Kidney glomerular epithelial cell (primary cell): ENCODE measurements around the gene VPS51.
A peak's percentile ranks its signal among the peaks of the same experiment; 100 is the strongest.
"Not testable (repeated sequence)": the region's sequence is repeated elsewhere in the genome, so short reads cannot be mapped to it uniquely, and the experiment has no call there.

Experiments
- DNase-seq: peaks from one replicate; lab custom pipeline; 2025; lab: John Stamatoyannopoulos, UW

Gene VPS51

DNA sequence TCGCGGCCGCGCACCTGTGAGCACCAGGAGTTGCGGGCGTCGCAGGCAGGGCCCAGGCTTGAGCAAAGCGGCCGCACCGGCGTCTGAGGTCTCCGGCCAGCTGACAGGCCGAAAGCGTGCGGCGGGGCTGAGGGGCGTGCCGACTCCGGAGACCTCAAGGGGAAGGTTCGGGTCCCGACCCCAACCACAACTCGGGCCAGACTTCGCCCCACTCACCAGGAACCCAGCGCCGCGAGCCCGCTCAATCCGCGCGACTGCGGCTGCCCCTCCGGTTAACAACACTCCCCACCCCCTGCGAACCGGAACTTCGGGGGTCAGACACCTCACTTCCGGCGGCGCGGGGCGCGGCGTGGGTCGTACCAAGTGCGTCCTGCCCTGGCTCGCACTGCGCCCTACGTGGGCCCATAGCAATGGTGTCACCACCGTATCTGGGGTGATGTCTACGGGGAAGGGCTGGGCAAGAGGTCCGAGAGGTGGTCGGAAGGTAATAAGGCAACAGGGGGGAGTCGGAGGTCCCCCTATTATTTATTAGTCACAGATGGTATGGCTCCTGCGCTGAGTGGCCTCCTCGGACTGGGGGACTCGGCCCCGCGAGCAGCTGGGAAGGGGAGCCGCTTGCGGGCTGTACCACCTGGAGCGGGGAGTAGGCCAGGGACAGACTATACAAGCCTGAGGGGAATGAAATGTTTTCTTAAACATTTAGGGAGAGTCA, 38.4 kb downstream of the VPS51 start, which contains the start of gene SYVN1:
Gene SYVN1, minus strand, starts transcription at position 280 of the 712 bp plus-strand sequence. CDS start 918 bp downstream, outside the sequence.
- DNase-seq, result peak; percentile 92

GRCh38 chr11:65134952-65135632, 39.1 kb downstream of the VPS51 start:
- DNase-seq, result peak; percentile 98

DNA sequence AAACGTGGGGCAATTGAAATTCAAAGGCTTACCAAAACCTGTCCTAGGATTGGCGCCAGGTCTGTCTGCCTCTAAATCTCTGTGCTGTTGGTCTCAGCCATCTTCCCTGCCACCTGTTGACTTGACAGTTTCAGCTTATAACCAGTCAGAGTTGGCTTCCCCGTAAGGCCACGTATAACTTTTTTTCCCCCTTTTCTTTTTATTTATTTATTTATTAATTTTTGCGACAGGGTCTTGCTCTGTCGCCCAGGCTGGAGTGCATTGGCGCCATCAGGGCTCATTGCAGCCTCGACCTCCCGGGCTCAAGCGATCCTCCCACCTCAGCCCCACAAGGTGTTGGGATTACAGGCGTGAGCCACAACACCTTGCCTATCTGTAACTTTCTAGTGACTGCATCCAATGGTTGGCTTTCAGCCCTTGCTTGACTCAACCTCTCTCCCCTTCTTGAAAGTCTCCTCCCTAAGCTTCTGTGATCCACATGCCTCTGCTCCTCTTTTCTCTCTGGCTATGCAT, 39.7 kb downstream of the VPS51 start:
- DNase-seq, result no peak

- DNase-seq, result no peak
These were observed 40.6 kb downstream of the VPS51 start for GRCh38 chr11:65136515-65137096.

- no peak for DNase-seq
These were observed 46.0 kb downstream of the VPS51 start for GRCh38 chr11:65141896-65142494.

GRCh38 chr11:65147352-65148075, 51.5 kb downstream of the VPS51 start:
- no peak for DNase-seq

DNA sequence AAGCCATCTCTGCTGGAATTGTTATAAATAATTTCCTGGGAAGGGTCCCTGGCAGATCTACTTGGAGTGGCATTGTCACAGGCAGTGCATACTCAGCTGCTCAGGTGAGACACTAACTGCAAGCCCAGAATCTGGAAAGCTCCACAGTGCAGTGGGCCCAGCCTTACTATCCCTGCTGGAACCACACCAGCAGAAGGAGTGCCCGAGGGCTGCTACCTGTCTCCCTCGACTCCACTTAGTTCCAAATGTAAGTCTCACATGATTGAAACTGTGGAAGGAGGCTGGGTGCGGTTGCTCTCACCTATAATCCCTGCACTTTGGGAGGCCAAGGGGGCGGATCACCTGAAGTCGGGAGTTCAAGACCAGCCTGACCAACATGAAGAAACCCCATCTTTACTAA, 52.6 kb downstream of the VPS51 start:
- DNase-seq, result no peak

DNA sequence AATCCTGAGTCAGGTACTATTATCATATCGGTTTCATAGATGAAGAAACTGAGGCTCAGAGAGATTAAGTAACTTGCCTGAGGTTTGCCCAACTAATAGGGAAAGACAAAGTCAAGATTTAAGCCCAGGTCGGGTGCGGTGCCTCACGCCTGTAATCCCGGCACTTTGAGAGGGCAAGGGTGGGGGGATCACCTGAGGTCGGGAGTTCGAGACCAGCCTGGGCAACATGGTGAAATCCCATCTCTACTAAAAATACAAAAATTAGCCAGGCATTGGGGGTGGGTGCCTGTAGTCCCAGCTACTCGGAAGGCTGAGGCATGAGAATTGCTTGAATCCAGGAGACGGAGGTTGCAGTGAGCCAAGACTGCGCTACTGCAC, 54.1 kb downstream of the VPS51 start:
- not testable (repeated sequence) for DNase-seq

DNA sequence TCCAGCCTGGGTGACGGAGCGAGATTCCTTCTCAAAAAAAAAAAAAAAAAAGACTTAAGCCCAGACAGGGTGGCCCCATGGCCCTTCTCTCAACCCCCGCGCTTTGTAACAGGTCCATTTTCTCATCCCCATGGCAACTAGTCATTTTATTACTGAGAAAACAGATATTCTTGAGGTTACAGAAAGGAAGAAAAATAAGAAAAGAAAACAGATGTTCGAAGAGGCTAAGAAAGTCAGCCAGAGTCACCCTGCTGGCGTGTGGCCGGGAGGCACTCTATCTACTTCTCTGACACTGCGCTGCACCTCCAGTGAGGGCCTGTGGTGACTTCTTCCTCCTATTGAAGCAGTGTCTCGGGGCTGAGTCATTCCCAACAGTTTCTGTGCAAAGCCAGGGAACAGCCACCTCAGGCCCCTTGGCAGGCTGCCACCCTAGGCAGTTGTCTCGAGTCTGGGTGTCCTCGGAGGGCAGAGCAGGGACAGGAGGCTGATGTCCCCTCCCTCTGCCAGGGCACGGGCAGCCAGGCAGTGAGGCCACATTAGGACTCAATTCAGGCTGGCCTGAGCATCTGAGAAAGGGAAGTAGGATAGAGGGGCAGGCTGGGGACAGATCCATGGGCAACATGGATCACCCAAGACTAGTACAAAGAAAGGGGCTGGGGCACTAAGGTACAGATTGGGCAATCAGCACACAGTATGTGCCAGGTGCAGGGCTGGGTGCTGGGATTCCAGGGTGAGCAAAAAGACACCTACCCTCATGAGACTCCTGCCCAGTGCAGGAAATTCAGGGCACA, 54.7 kb downstream of the VPS51 start:
- peak; percentile 58 for DNase-seq

GRCh38 chr11:65151331-65151899, 55.4 kb downstream of the VPS51 start:
- DNase-seq, result no peak

GRCh38 chr11:65152122-65152521, 56.1 kb downstream of the VPS51 start:
- DNase-seq, result no peak

- no peak for DNase-seq
These were observed 60.2 kb downstream of the VPS51 start for GRCh38 chr11:65156256-65156655.

GRCh38 chr11:65156926-65157325, 60.9 kb downstream of the VPS51 start:
- DNase-seq, result no peak

DNA sequence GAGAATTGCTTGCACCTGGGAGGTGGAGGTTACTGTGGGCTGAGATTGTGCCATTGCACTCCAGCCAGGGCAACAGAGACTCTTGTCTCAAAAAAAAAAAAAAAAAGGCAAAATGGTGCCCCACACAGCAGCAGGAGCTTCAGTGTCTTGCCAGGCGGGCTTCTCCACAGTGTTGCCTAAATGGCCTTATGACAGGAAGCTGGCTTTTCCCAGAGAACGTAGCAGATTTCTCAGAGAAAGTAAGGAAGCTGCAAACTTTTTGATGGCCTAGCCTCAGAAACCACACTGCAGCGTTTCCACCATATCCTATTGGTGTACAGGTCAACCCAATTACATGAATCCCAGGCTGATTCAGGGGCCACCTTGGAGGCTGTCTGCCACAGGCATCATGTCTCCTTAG, 61.3 kb downstream of the VPS51 start:
- DNase-seq, result no peak

GRCh38 chr11:65159012-65159411, 63.0 kb downstream of the VPS51 start:
- DNase-seq, result no peak

DNA sequence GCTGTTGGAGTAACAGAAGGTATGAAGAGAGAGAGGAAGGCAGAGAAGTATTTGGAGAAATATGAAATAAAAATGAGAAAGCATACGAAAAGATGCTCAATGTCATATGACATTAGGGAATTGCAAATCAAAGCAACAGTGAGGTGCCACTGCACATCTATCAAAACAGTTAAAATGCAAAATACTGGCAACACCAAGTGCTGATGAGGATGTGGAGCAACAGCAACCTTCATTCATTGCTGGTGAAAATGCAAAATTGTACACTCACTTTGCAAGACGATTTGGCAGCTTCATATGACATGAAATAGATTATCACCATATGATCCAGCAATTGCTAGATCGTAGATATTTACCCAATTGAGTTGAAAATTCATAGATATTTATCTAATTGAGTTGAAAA, 64.6 kb downstream of the VPS51 start:
- no peak for DNase-seq
